Trophoblast cell (in vitro differentiated cells and primary cell): Measurements from ENCODE around the gene OR2A25.
A peak's percentile ranks its signal among the peaks of the same experiment; 100 is the strongest.

Experiments
- DNase-seq, 2 donors: peaks; one replicate each; pipeline ENCODE4 v3.0.0-alpha.2; 2016
- H2AFZ ChIP-seq: 2 replicates; pipeline ENCODE4 v1.6.1; 2013; ENCODE audit warnings: low read length, moderate library complexity, mild to moderate bottlenecking; ENCODE audit not compliant: insufficient read depth, poor library complexity
- H2AK5ac ChIP-seq: 2 replicates; pipeline ENCODE4 v1.6.1; 2013; ENCODE audit warnings: mild to moderate bottlenecking, low read length
- H2BK120ac ChIP-seq: 2 replicates; pipeline ENCODE4 v1.6.1; 2013; ENCODE audit warnings: low read length, mild to moderate bottlenecking, moderate library complexity; ENCODE audit not compliant: insufficient read depth, poor library complexity
- H2BK12ac ChIP-seq: 2 replicates; pipeline ENCODE4 v1.6.1; 2013; ENCODE audit warnings: mild to moderate bottlenecking, low read length, moderate library complexity
- H2BK5ac ChIP-seq: 2 replicates; pipeline ENCODE4 v1.6.1; 2013; ENCODE audit warnings: low read length, low read depth, moderate library complexity, mild to moderate bottlenecking; ENCODE audit not compliant: poor library complexity
- H3K14ac ChIP-seq: 2 replicates; pipeline ENCODE4 v1.6.1; 2013; ENCODE audit warnings: mild to moderate bottlenecking, low read length
- H3K18ac ChIP-seq: 2 replicates; pipeline ENCODE4 v1.6.1; 2013; ENCODE audit warnings: mild to moderate bottlenecking, low read length
- H3K23ac ChIP-seq: 2 replicates; pipeline ENCODE4 v1.6.1; 2013; ENCODE audit warnings: low read length
- H3K27ac ChIP-seq: 2 replicates; pipeline ENCODE4 v1.5.1; 2013; ENCODE audit warnings: low read depth, mild to moderate bottlenecking, inconsistent platforms, low read length, moderate library complexity
- H3K27me3 ChIP-seq: 2 replicates; pipeline ENCODE4 v1.6.1; 2013; ENCODE audit warnings: inconsistent platforms, mild to moderate bottlenecking, low read length, moderate library complexity; ENCODE audit not compliant: insufficient read depth
- H3K36me3 ChIP-seq, 2 experiments: 1 replicate in 1 of 2; 2 replicates in 1 of 2; pipeline ENCODE4 v1.6.1; 2013; ENCODE audit warnings: low read length in 2 of 2, mild to moderate bottlenecking in 2 of 2, moderate library complexity in 1 of 2; ENCODE audit not compliant: insufficient read depth in 2 of 2, control insufficient read depth in 1 of 2
- H3K4ac ChIP-seq: 2 replicates; pipeline ENCODE4 v1.6.1; 2013; ENCODE audit warnings: low read depth, mild to moderate bottlenecking, low read length, moderate library complexity
- H3K4me1 ChIP-seq, 2 experiments: 1 replicate in 1 of 2; 2 replicates in 1 of 2; pipeline ENCODE4 v1.6.1; 2013; ENCODE audit warnings: low read length in 2 of 2, mild to moderate bottlenecking in 2 of 2, moderate library complexity in 1 of 2; ENCODE audit not compliant: insufficient read depth in 2 of 2, control insufficient read depth in 1 of 2
- H3K4me2 ChIP-seq: 2 replicates; pipeline ENCODE4 v1.6.1; 2013; ENCODE audit warnings: inconsistent platforms, mild to moderate bottlenecking, low read length, moderate library complexity
- H3K4me3 ChIP-seq: 2 replicates; pipeline ENCODE4 v1.5.1; 2013; ENCODE audit warnings: mild to moderate bottlenecking, low read depth, low read length, inconsistent platforms
- H3K79me1 ChIP-seq: one replicate; pipeline ENCODE4 v1.6.1; 2013; ENCODE audit warnings: low read length
- H3K79me2 ChIP-seq: 2 replicates; pipeline ENCODE4 v1.6.1; 2013; ENCODE audit warnings: low read length, mild to moderate bottlenecking; ENCODE audit not compliant: control insufficient read depth, insufficient read depth, poor library complexity
- H3K9ac ChIP-seq: 2 replicates; pipeline ENCODE4 v1.6.1; 2013; ENCODE audit warnings: mild to moderate bottlenecking, low read length
- H3K9me3 ChIP-seq: 2 replicates; pipeline ENCODE4 v1.6.1; 2013; ENCODE audit warnings: low read depth, mild to moderate bottlenecking, control low read depth, inconsistent platforms, low read length; ENCODE audit not compliant: insufficient read depth
- H4K12ac ChIP-seq: 2 replicates; pipeline ENCODE4 v1.6.1; 2013; ENCODE audit warnings: low read depth, mild to moderate bottlenecking, low read length, moderate library complexity
- H4K8ac ChIP-seq: 2 replicates; pipeline ENCODE4 v1.6.1; 2013; ENCODE audit warnings: low read depth, mild to moderate bottlenecking, low read length, moderate library complexity
- H4K91ac ChIP-seq: one replicate; pipeline ENCODE4 v1.6.1; 2013; ENCODE audit warnings: low read depth, mild to moderate bottlenecking, low read length, moderate library complexity
- WGBS: extraction: QIAGEN DNeasy Blood & Tissue Kit; methylation state at CpG from one replicate; pipeline ENCODE4 v1.1.7; 2013; ENCODE audit warnings: missing lambda C conversion rate; ENCODE audit not compliant: insufficient read length, insufficient coverage; ENCODE audit errors: extremely low coverage; 5-methylcytosine and 5-hydroxymethylcytosine counted together

OR2A25 gene

GRCh38 chr7:144024213-144024612, 45.4 kb upstream of the OR2A25 start:
- no peak overlapping the region for H3K4me2 ChIP-seq
- H3K4me3 ChIP-seq, result peak overlapping the region; percentile 60
- no CpG with 5 or more reads among the region's 3 CpGs for WGBS
- no peak overlapping the region for H4K91ac ChIP-seq
- peak overlapping the region; percentile 76 for H3K23ac ChIP-seq
- H3K4ac ChIP-seq, result no peak overlapping the region
- DNase-seq, result no peak
- H3K36me3 ChIP-seq, result no peaks in the 10 kb centered on the region
- H3K18ac ChIP-seq, result no peak overlapping the region
- H2BK12ac ChIP-seq, result no peak overlapping the region
- H4K12ac ChIP-seq, result no peak overlapping the region
- no peak overlapping the region for H2BK5ac ChIP-seq
- peaks cover 2% of the 10 kb centered on the region for H3K9me3 ChIP-seq
- H3K79me1 ChIP-seq, result no peaks in the 10 kb centered on the region
- H2AK5ac ChIP-seq, result no peak overlapping the region
- H4K8ac ChIP-seq, result no peak overlapping the region
- H3K27ac ChIP-seq, result no peak overlapping the region
- no peak overlapping the region for H2BK120ac ChIP-seq
- H3K9ac ChIP-seq, result no peak overlapping the region
- no peak overlapping the region for H3K14ac ChIP-seq
- no peaks in the 10 kb centered on the region for H3K79me2 ChIP-seq
- H3K27me3 ChIP-seq, result no peaks in the 10 kb centered on the region
- no peak overlapping the region for H2AFZ ChIP-seq
- peaks cover 0 to 2% of the 10 kb centered on the region in 2 experiments for H3K4me1 ChIP-seq

- no peak overlapping the region for H3K14ac ChIP-seq
- no peak overlapping the region for H4K12ac ChIP-seq
- WGBS, result no CpG with 5 or more reads among the region's 4 CpGs
- H3K4ac ChIP-seq, result no peak overlapping the region
- H3K79me2 ChIP-seq, result no peaks in the 10 kb centered on the region
- H3K18ac ChIP-seq, result no peak overlapping the region
- H2BK12ac ChIP-seq, result no peak overlapping the region
- no peak overlapping the region for H2BK120ac ChIP-seq
- H3K4me2 ChIP-seq, result no peak overlapping the region
- H3K4me1 ChIP-seq, result no peaks in the 10 kb centered on the region
- no peak overlapping the region for H4K91ac ChIP-seq
- H3K36me3 ChIP-seq, result no peaks in the 10 kb centered on the region
- no peak overlapping the region for H4K8ac ChIP-seq
- no peak overlapping the region for H3K4me3 ChIP-seq
- no peak for DNase-seq
- H3K79me1 ChIP-seq, result no peaks in the 10 kb centered on the region
- no peak overlapping the region for H2AFZ ChIP-seq
- no peak overlapping the region for H3K23ac ChIP-seq
- no peak overlapping the region for H2AK5ac ChIP-seq
- no peak overlapping the region for H3K9ac ChIP-seq
- no peak overlapping the region for H2BK5ac ChIP-seq
- peaks cover 2% of the 10 kb centered on the region for H3K9me3 ChIP-seq
- H3K27me3 ChIP-seq, result no peaks in the 10 kb centered on the region
- H3K27ac ChIP-seq, result no peak overlapping the region
These were observed 43.3 kb upstream of the OR2A25 start for GRCh38 chr7:144026203-144026883.

- Histone ChIP-seq H2BK120ac (no peak overlapping the region), H3K9me3 (peaks cover 2% of the 10 kb centered on the region), H3K27ac (no peak overlapping the region), H3K23ac (no peak overlapping the region), H3K79me2 (no peaks in the 10 kb centered on the region), H4K91ac (no peak overlapping the region), H3K18ac (no peak overlapping the region), H4K12ac (no peak overlapping the region), H3K79me1 (no peaks in the 10 kb centered on the region), H3K4me1 (no peaks in the 10 kb centered on the region), H3K27me3 (no peaks in the 10 kb centered on the region), H4K8ac (no peak overlapping the region), H3K4ac (no peak overlapping the region), H3K36me3 (no peaks in the 10 kb centered on the region), H2AK5ac (no peak overlapping the region), H3K9ac (no peak overlapping the region), H2BK12ac (no peak overlapping the region), H2AFZ (no peak overlapping the region), H2BK5ac (no peak overlapping the region), H3K14ac (no peak overlapping the region), H3K4me3 (no peak overlapping the region), H3K4me2 (no peak overlapping the region)
- WGBS, result no CpG with 5 or more reads among the region's 3 CpGs
- peak in 1 of 2 donors; percentile 36 for DNase-seq
These were observed 42.5 kb upstream of the OR2A25 start for GRCh38 chr7:144027070-144027469.

DNA sequence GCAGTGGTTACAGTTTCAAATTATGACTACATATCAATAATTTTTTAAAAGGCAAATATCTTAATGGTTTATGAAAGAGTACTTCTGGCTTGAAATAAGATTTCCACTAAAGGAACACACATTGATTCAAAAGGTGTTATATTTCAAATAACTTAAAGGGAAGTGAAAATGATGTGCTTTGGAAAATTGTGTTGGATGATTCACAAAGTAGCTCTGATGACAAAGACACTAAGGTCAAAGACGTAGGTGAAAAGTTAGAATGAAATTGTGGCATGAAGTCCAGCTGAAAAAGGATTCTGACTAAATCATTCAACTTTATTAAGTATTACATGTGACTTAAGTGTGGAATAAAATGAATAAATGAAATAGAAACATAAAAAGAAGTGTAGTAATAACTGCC, 41.6 kb upstream of the OR2A25 start:
- H3K18ac ChIP-seq, result no peak overlapping the region
- no peak overlapping the region for H2AFZ ChIP-seq
- H3K14ac ChIP-seq, result no peak overlapping the region
- H4K91ac ChIP-seq, result no peak overlapping the region
- DNase-seq, result no peak
- no peak overlapping the region for H2BK120ac ChIP-seq
- H3K23ac ChIP-seq, result no peak overlapping the region
- no peak overlapping the region for H3K9ac ChIP-seq
- H3K4me2 ChIP-seq, result no peak overlapping the region
- H2BK12ac ChIP-seq, result no peak overlapping the region
- H3K27ac ChIP-seq, result no peak overlapping the region
- H3K79me1 ChIP-seq, result no peaks in the 10 kb centered on the region
- no peak overlapping the region for H3K4me3 ChIP-seq
- H3K9me3 ChIP-seq, result peaks cover 2% of the 10 kb centered on the region
- no peak overlapping the region for H2BK5ac ChIP-seq
- no peaks in the 10 kb centered on the region for H3K27me3 ChIP-seq
- H3K4me1 ChIP-seq, result no peaks in the 10 kb centered on the region
- no peaks in the 10 kb centered on the region for H3K79me2 ChIP-seq
- H3K36me3 ChIP-seq, result no peaks in the 10 kb centered on the region
- no peak overlapping the region for H2AK5ac ChIP-seq
- H4K8ac ChIP-seq, result no peak overlapping the region
- no peak overlapping the region for H4K12ac ChIP-seq
- WGBS, result no CpG with 5 or more reads among the region's 1 CpG
- H3K4ac ChIP-seq, result no peak overlapping the region
